SK-N-SH (cell line): ENCODE measurements around the gene UNK. TPM values are rescaled to one million over a fixed set of nuclear protein-coding genes. Genes with fewer than 3 reads are reported as not detected.
A peak's percentile ranks its signal among the peaks of the same experiment; 100 is the strongest.

Experiments used
- CTCF ChIA-PET: fragments of 300-600, 350-600 bp; formaldehyde crosslinking; extraction: SDS; loops from one replicate; lab custom pipeline; 2021; lab: Yijun Ruan, JAX
- POLR2A ChIA-PET: fragments of 350-600 bp; sonication (Branson Sonifier 250); formaldehyde crosslinking; extraction: SDS; loops from one replicate; lab custom pipeline; 2020; ENCODE audit warnings: antibody characterized with exemption, inconsistent platforms; lab: Yijun Ruan, JAX
- DNase-seq: peaks from one replicate; pipeline ENCODE4 v3.0.0; 2012
- H2AFZ ChIP-seq: fragments of 200-600 bp; sonication (generic); 2 replicates; pipeline ENCODE4 v1.8.1; 2016; ENCODE audit warnings: antibody characterized with exemption, mild to moderate bottlenecking, low read depth
- H3F3A ChIP-seq: fragments of 200-600 bp; sonication (generic); replicated peaks from 2 replicates; pipeline ENCODE3; 2016; ENCODE audit warnings: antibody characterized with exemption, mild to moderate bottlenecking; ENCODE audit not compliant: insufficient read depth
- H3K27ac ChIP-seq, 2 experiments: fragments of 200-500 bp in 1 of 2; fragments of 200-600 bp in 1 of 2; sonication (Bioruptor generic) in 1 of 2; sonication (generic), shearing (Covaris generic) in 1 of 2; 2 replicates each; pipeline versions ENCODE4 v1.5.1 to v1.6.1; 2014 to 2016; ENCODE audit warnings: low read depth in 2 of 2, inconsistent platforms in 1 of 2, low read length in 1 of 2, mild to moderate bottlenecking in 1 of 2, mixed read lengths in 1 of 2
- H3K27me3 ChIP-seq: fragments of 200-600 bp; sonication (generic), shearing (Covaris generic); 2 replicates; pipeline ENCODE4 v1.6.1; 2016; ENCODE audit warnings: mixed run types; ENCODE audit not compliant: insufficient read depth
- H3K36me3 ChIP-seq, 2 experiments: fragments of 200-500 bp in 1 of 2; fragments of 200-600 bp in 1 of 2; sonication (Bioruptor generic) in 1 of 2; sonication (generic) in 1 of 2; replicated peaks in 1 of 2; 2 replicates each; pipeline versions ENCODE3 to v1.5.1; 2014 to 2016; ENCODE audit warnings: low read length in 1 of 2, mild to moderate bottlenecking in 1 of 2; ENCODE audit not compliant: insufficient read depth in 2 of 2, control insufficient read depth in 1 of 2
- H3K4me1 ChIP-seq, 2 experiments: fragments of 200-500 bp in 1 of 2; fragments of 200-600 bp in 1 of 2; sonication (Bioruptor generic) in 1 of 2; sonication (generic), shearing (Covaris generic) in 1 of 2; 2 replicates each; pipeline versions ENCODE4 v1.5.1 to v1.6.1; 2014 to 2016; ENCODE audit warnings: low read depth in 1 of 2, low read length in 1 of 2, mixed run types in 1 of 2; ENCODE audit not compliant: insufficient read depth in 2 of 2, control insufficient read depth in 1 of 2
- H3K4me2 ChIP-seq: fragments of 200-600 bp; sonication (generic), shearing (Covaris generic); 2 replicates; pipeline ENCODE4 v1.6.1; 2017; ENCODE audit warnings: mixed run types
- H3K4me3 ChIP-seq, 2 experiments: fragments of 200-500 bp in 1 of 2; fragments of 200-600 bp in 1 of 2; sonication (Bioruptor generic) in 1 of 2; sonication (generic), shearing (Covaris generic) in 1 of 2; 2 replicates each; pipeline versions ENCODE4 v1.5.1 to v1.8.1; 2014 to 2016; ENCODE audit warnings: low read depth in 2 of 2, inconsistent platforms in 1 of 2, low read length in 1 of 2, mild to moderate bottlenecking in 1 of 2, mixed read lengths in 1 of 2, moderate library complexity in 1 of 2
- H3K79me2 ChIP-seq: fragments of 200-600 bp; sonication (generic); 2 replicates; pipeline ENCODE4 v1.8.1; 2017; ENCODE audit warnings: mild to moderate bottlenecking; ENCODE audit not compliant: insufficient read depth
- H3K9ac ChIP-seq: fragments of 200-600 bp; sonication (generic); 2 replicates; pipeline ENCODE4 v1.6.1; 2017; ENCODE audit warnings: mixed run types
- H3K9me2 ChIP-seq: fragments of 200-600 bp; sonication (generic); 2 replicates; pipeline ENCODE4 v1.6.1; 2017; ENCODE audit warnings: mixed run types
- H3K9me3 ChIP-seq: fragments of 200-600 bp; sonication (generic); 2 replicates; pipeline ENCODE4 v1.6.1; 2017; ENCODE audit warnings: mixed run types, mild to moderate bottlenecking, moderate library complexity
- H4K20me1 ChIP-seq: fragments of 200-600 bp; sonication (generic); 2 replicates; pipeline ENCODE4 v1.6.1; 2017; ENCODE audit warnings: mild to moderate bottlenecking, mixed run types; ENCODE audit not compliant: insufficient read depth
- CHD2 ChIP-seq: fragments of 150-350 bp; IDR thresholded peaks from 2 replicates; pipeline ENCODE4 v1.6.1; 2018; ENCODE audit warnings: low read length; ENCODE audit not compliant: partially characterized antibody
- EZH2phosphoT487 ChIP-seq: fragments of 200-600 bp; sonication (generic); IDR thresholded peaks from 2 replicates; pipeline ENCODE4 v1.6.1; 2017; ENCODE audit warnings: low read depth, mixed run types, mild to moderate bottlenecking, antibody characterized with exemption, moderate library complexity, borderline replicate concordance
- GATA2 ChIP-seq: sonication (generic); formaldehyde crosslinking; IDR thresholded peaks from 2 replicates; pipeline ENCODE4 v1.5.0; 2020; ENCODE audit warnings: mild to moderate bottlenecking, missing genetic modification reagents
- MEF2A ChIP-seq: IDR thresholded peaks from 2 replicates; pipeline ENCODE4 v1.4.0; 2012; ENCODE audit warnings: low read depth, borderline replicate concordance
- PBX3 ChIP-seq: IDR thresholded peaks from 2 replicates; pipeline ENCODE4; 2012
- POLR2AphosphoS5 ChIP-seq: IDR thresholded peaks from 2 replicates; pipeline ENCODE4 v1.6.1; 2012; ENCODE audit warnings: low read depth, low read length
- RAD21 ChIP-seq: IDR thresholded peaks from 2 replicates; pipeline ENCODE4 v1.6.1; 2012; ENCODE audit warnings: mild to moderate bottlenecking, low read length
- RCOR1 ChIP-seq: fragments of 150-350 bp; IDR thresholded peaks from 2 replicates; pipeline ENCODE4 v1.6.1; 2017; ENCODE audit warnings: antibody characterized with exemption, low read length
- RXRA ChIP-seq: IDR thresholded peaks from 2 replicates; pipeline ENCODE4 v1.4.0; 2012; ENCODE audit warnings: low read depth, mild to moderate bottlenecking, borderline replicate concordance
- SMC3 ChIP-seq: IDR thresholded peaks from 2 replicates; pipeline ENCODE4 v1.6.1; 2012; ENCODE audit warnings: low read depth, low read length, improper control_type of control experiment
- WGBS: methylation state at CpG from one replicate; pipeline ENCODE4 v1.1.6; 2017; ENCODE audit warnings: low lambda C conversion rate; 5-methylcytosine and 5-hydroxymethylcytosine counted together
- polyA plus RNA-seq, 3 experiments: library from polyadenylated mRNA; depleted of rRNA; stranded (reverse); fragments of >200 nt; gene quantifications; 2 replicates each; pipeline ENCODE4 v1.2.3, GENCODE V29; 2012
- TF ChIP-seq, protein P1 (sequence below): fragments of 200-600 bp; sonication (generic); IDR thresholded peaks from 2 replicates; pipeline ENCODE4 v1.6.1; 2017; ENCODE audit warnings: antibody characterized with exemption, mild to moderate bottlenecking, moderate library complexity
- TF ChIP-seq, protein P2 (sequence below): IDR thresholded peaks from 2 replicates; pipeline ENCODE4 v1.4.0; 2012; ENCODE audit warnings: low read depth, borderline replicate concordance
- TF ChIP-seq, protein P3 (sequence below): fragments of 150-350 bp; IDR thresholded peaks from 2 replicates; pipeline ENCODE4 v1.6.1; 2017; ENCODE audit warnings: antibody characterized with exemption, low read length, low read depth, borderline replicate concordance
- TF ChIP-seq, protein P4 (sequence below): IDR thresholded peaks from 2 replicates; pipeline ENCODE4 v1.6.1; 2012; ENCODE audit warnings: mild to moderate bottlenecking, low read depth, low read length, moderate library complexity
- TF ChIP-seq, protein P5 (sequence below): IDR thresholded peaks from 2 replicates; pipeline ENCODE4 v1.4.0; 2012; ENCODE audit warnings: low read depth

The UNK gene
- polyA plus RNA-seq, 1 of the 3 experiments (the other 2 are of a cell fraction): 24.8 TPM

DNA sequence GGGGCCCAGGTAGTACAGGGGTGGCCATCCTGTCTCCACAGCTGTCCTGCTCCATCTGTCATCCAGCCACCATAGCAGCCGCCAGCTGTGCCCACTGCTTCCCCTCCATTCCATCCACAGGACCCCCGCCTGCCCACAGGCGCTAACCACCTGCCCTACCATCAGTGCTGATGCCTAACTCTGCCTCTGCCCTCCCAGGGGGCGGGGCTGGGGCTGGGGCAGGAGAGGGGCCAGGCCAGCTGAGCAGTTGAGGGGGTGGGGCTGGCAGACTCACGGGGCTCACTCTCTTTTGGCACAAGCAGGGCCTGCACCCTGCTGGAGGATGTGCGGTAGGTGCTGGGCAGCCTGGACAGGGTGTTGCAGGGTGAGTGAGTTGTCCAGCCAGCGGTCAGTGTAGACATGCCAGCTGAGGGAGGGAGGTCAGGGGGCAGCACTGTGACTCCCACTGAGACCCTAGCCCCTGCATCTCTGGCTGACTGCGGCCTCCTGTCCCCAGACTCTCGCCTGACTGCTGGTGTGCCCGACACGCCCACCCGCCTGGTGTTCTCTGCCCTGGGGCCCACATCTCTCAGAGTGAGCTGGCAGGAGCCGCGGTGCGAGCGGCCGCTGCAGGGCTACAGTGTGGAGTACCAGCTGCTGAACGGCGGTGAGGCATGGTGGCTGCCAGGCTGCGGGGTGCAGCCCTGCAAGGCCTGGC lies 29.3 kb upstream of the UNK start:
- Histone ChIP-seq H3K79me2 (no peaks in the 10 kb centered on the region), H3K4me1 (peaks cover 0 to 32% of the 10 kb centered on the region in 2 experiments; a peak in 1 of 4 replicates), H3K9ac (no peak overlapping the region), H3K4me3 (no peak overlapping the region), H3K9me3 (no peaks in the 10 kb centered on the region), H2AFZ (no peak overlapping the region), H4K20me1 (no peaks in the 10 kb centered on the region), H3K4me2 (no peak overlapping the region), H3K36me3 (no peaks in the 10 kb centered on the region), H3K27me3 (no peaks in the 10 kb centered on the region), H3K27ac (peak overlapping the region in 1 of 2 experiments; percentile 39; a peak in 2 of 4 replicates), H3K9me2 (no peaks in the 10 kb centered on the region), H3F3A (peaks cover 8% of the 10 kb centered on the region)
- WGBS: 74% methylated on average over 17 of the region's 20 CpGs
- TF ChIP-seq POLR2AphosphoS5: no peak
- TF ChIP-seq RCOR1: 0 out of 2 replicates have a peak, but pooled peaks have one; percentile 17
- TF ChIP-seq RAD21: no peak
- DNase-seq: peak; percentile 79
- ChIA-PET CTCF (interaction anchor here (0.6 to 31.4 kb wide), 14 partner anchors 6 to 316 kb away, joined by 3 to 1370 read pairs (median 7); partner anchors contain the start of genes GALK1, SMIM5 and TRIM65), POLR2A (interaction anchor here (0.6 to 4.2 kb wide), 6 partner anchors 9 to 89 kb away, joined by 3 to 52 read pairs (median 11); partner anchors contain the start of genes GALK1, UNC13D and UNK)

DNA sequence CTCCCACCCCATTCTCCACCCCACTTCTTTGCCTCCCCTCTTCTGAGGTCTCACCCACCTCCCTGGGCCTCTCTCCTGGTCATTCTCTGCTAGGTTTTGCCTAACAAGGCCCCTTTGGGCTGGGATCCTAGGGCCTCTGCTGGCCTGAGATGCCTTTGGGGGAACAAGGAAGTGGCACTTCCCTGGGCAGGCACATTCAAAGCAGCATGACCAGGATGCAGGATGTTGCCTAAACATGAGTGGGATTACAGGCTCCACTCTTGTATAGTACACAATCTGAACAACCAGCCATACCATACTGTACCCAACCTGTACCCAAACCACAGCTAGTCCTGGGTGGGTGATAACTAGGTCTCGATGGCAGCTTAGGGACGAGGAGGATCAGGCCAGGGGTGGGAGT lies 28.6 kb upstream of the UNK start:
- Histone ChIP-seq H3K27me3 (no peaks in the 10 kb centered on the region), H3K9ac (no peak overlapping the region), H3K79me2 (no peaks in the 10 kb centered on the region), H3K4me1 (peaks cover 0 to 32% of the 10 kb centered on the region in 2 experiments; a peak in 1 of 4 replicates), H3K27ac (peak overlapping the region in 1 of 2 experiments; percentile 39; a peak in 2 of 4 replicates), H4K20me1 (no peaks in the 10 kb centered on the region), H3K4me2 (no peak overlapping the region), H3K36me3 (no peaks in the 10 kb centered on the region), H3K4me3 (no peak overlapping the region), H2AFZ (no peak overlapping the region), H3K9me2 (no peaks in the 10 kb centered on the region), H3F3A (peaks cover 8% of the 10 kb centered on the region), H3K9me3 (no peaks in the 10 kb centered on the region)
- WGBS: 100% methylated on average over 2 of the region's 2 CpGs
- ChIA-PET CTCF (interaction anchor here (0.6 to 31.4 kb wide), 11 partner anchors 7 to 316 kb away, joined by 3 to 1370 read pairs (median 4); partner anchors contain the start of genes GALK1 and SMIM5), POLR2A (interaction anchor here (0.6 to 4.2 kb wide), 4 partner anchors 9 to 27 kb away, joined by 3 to 52 read pairs (median 16); partner anchors contain the start of gene GALK1)
- DNase-seq: no peak
- TF ChIP-seq PBX3: no peak
- no peak for TF ChIP-seq RXRA
- TF ChIP-seq SMC3: no peak
- TF ChIP-seq GATA2 (CRISPR knock-in tag): no peak
- no peak for TF ChIP-seq MEF2A
- no peak for TF ChIP-seq EZH2phosphoT487
- TF ChIP-seq, protein P1, sequence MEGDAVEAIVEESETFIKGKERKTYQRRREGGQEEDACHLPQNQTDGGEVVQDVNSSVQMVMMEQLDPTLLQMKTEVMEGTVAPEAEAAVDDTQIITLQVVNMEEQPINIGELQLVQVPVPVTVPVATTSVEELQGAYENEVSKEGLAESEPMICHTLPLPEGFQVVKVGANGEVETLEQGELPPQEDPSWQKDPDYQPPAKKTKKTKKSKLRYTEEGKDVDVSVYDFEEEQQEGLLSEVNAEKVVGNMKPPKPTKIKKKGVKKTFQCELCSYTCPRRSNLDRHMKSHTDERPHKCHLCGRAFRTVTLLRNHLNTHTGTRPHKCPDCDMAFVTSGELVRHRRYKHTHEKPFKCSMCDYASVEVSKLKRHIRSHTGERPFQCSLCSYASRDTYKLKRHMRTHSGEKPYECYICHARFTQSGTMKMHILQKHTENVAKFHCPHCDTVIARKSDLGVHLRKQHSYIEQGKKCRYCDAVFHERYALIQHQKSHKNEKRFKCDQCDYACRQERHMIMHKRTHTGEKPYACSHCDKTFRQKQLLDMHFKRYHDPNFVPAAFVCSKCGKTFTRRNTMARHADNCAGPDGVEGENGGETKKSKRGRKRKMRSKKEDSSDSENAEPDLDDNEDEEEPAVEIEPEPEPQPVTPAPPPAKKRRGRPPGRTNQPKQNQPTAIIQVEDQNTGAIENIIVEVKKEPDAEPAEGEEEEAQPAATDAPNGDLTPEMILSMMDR: no peak
- TF ChIP-seq, protein P2, sequence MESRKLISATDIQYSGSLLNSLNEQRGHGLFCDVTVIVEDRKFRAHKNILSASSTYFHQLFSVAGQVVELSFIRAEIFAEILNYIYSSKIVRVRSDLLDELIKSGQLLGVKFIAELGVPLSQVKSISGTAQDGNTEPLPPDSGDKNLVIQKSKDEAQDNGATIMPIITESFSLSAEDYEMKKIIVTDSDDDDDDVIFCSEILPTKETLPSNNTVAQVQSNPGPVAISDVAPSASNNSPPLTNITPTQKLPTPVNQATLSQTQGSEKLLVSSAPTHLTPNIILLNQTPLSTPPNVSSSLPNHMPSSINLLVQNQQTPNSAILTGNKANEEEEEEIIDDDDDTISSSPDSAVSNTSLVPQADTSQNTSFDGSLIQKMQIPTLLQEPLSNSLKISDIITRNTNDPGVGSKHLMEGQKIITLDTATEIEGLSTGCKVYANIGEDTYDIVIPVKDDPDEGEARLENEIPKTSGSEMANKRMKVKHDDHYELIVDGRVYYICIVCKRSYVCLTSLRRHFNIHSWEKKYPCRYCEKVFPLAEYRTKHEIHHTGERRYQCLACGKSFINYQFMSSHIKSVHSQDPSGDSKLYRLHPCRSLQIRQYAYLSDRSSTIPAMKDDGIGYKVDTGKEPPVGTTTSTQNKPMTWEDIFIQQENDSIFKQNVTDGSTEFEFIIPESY: no peak
- TF ChIP-seq, protein P3, sequence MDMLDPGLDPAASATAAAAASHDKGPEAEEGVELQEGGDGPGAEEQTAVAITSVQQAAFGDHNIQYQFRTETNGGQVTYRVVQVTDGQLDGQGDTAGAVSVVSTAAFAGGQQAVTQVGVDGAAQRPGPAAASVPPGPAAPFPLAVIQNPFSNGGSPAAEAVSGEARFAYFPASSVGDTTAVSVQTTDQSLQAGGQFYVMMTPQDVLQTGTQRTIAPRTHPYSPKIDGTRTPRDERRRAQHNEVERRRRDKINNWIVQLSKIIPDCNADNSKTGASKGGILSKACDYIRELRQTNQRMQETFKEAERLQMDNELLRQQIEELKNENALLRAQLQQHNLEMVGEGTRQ: no peak
- TF ChIP-seq, protein P4, sequence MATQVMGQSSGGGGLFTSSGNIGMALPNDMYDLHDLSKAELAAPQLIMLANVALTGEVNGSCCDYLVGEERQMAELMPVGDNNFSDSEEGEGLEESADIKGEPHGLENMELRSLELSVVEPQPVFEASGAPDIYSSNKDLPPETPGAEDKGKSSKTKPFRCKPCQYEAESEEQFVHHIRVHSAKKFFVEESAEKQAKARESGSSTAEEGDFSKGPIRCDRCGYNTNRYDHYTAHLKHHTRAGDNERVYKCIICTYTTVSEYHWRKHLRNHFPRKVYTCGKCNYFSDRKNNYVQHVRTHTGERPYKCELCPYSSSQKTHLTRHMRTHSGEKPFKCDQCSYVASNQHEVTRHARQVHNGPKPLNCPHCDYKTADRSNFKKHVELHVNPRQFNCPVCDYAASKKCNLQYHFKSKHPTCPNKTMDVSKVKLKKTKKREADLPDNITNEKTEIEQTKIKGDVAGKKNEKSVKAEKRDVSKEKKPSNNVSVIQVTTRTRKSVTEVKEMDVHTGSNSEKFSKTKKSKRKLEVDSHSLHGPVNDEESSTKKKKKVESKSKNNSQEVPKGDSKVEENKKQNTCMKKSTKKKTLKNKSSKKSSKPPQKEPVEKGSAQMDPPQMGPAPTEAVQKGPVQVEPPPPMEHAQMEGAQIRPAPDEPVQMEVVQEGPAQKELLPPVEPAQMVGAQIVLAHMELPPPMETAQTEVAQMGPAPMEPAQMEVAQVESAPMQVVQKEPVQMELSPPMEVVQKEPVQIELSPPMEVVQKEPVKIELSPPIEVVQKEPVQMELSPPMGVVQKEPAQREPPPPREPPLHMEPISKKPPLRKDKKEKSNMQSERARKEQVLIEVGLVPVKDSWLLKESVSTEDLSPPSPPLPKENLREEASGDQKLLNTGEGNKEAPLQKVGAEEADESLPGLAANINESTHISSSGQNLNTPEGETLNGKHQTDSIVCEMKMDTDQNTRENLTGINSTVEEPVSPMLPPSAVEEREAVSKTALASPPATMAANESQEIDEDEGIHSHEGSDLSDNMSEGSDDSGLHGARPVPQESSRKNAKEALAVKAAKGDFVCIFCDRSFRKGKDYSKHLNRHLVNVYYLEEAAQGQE: no peak
- no peak for TF ChIP-seq CHD2
- TF ChIP-seq, protein P5, sequence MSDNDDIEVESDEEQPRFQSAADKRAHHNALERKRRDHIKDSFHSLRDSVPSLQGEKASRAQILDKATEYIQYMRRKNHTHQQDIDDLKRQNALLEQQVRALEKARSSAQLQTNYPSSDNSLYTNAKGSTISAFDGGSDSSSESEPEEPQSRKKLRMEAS: no peak
